ENCODE measurements around the gene SENP7.

SENP7 gene

DNA sequence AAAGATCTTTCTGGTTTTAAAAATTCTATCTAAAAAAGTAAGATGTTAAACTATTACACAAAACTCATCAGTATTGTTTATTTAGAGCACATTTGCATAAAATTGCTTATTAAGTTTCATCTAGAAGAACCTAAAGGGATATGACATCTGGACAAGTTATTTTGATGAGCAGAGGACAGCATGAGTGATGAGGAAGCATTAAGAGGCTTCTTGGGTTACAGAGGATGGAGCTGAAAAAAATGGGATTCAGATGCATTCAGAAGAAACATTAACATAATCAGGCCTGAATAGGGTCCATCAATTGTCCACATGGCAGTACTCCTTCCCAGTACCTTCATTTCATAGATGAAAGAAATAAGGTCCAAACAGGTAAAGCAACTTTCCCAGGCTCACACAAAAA is 234.3 kb downstream of the SENP7 start:
- no peak for DNase-seq (ENCODE audit: low read depth in 1 of 2, low spot score in 1 of 2)

Measured in activated CD4-positive, alpha-beta T cell treated with anti-CD3 and anti-CD28 coated beads, Interleukin-2, amount 50 U/mL, for 24 hours (primary cell).